HG02571 (cell line): ENCODE measurements around the gene LTV1.

ENCODE experiments used
- ATAC-seq: cut with Tn5 transposase; IDR thresholded peaks from one replicate; pipeline ENCODE4 v1.9.1; 2021; ENCODE audit warnings: mild to moderate bottlenecking, moderate library complexity; ENCODE audit not compliant: unreplicated experiment

LTV1 gene

DNA sequence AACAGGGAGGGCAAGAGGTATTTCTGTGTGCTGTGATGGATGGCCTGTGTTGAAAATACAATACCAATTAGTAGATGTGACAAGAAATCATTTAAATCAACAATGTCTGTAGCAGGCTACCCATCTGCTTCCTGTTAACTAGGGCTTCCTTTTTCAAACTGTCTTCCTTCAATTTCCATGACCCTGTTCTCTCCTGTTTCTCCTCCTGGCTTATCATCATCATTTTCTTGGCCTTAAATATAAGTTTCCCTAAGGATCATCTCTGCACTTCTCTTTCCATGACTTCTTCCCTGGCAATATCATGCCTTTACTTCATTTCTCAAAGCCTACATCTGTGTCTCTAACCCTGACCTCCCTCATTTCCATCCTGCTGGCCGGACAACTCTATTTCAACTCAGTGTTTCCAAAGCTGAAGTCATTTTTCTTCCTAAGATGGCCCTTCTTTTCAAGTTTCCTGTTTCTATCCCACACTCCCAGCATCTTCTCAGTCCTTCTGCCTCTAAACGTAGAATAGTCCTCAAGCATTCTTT lies 39.3 kb downstream of the LTV1 start:
- ATAC-seq, result no peak

DNA sequence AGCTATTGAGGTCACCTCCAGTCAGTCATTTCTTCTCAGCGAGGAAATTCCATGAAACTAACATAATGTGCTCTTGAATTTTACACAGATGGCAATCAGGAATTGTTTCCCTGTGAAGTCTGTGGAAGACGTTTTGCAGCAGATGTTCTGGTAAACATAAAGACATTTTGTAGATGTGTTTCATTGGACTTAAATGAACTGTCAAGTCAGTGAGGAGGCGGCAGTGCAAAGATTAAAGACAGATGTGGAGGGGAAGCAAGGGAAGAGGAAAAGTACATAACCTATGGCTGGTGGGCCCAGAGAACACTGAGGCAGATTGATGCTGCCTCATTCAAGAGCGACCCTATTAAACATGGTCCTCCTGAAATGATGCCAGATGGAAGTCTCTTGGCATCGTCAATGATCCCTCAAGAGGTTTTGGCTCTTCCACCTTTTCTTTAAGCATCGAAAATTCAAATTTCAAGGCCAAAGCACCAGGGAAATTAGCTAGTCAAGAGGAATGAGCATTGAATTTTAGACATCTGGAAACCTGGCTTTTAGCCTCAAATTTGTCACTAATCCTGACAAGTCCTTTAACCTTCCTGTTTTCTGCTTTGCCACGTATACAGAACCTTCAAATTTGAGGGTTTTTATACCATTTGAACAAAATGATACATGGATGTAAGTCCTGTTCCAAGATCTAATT lies 41.2 kb downstream of the LTV1 start:
- ATAC-seq, result no peak

- ATAC-seq, result no peak
These were observed 42.0 kb downstream of the LTV1 start for GRCh38 chr6:143885116-143885515.

- ATAC-seq, result no peak
These were observed 51.5 kb downstream of the LTV1 start for GRCh38 chr6:143894655-143895054.

DNA sequence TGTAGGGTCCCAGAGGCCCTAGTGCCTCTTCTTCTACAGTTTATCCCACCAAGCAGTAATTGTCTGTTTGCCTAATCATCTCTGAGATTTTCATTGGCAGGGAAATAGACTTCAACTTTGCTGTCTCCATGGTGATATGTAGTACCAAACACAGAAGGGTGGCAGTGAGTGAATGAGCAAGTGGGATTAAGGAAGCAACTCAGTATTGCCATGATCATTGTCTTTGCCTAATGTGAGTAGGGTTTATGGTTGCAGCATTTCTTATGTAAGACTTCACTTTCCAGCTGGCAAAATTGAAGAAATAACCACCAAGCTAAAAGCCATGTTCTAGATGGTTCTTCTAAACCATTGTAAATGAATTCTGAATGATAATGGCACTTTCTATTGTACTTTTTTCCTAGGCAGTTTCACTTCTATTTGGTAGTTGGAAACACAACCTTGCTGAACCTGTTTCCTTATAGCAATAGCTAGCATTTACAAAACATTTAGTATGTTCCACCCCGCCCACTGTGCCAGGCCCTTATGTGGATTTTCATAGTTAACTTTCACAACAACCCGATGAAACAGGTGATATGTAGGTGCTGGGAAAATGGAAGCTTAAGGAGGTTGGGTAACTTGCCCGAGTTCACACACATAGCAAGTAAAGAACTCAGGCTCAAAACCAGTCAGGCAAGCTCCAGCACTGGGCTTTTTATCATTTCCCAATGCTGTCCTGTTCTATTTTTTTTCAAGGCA lies 53.2 kb downstream of the LTV1 start:
- ATAC-seq, result no peak

- ATAC-seq, result no peak
These were observed 57.2 kb downstream of the LTV1 start for GRCh38 chr6:143900358-143900757.

GRCh38 chr6:143901885-143902750 lies 59.0 kb downstream of the LTV1 start:
- peak; percentile 97 for ATAC-seq

DNA sequence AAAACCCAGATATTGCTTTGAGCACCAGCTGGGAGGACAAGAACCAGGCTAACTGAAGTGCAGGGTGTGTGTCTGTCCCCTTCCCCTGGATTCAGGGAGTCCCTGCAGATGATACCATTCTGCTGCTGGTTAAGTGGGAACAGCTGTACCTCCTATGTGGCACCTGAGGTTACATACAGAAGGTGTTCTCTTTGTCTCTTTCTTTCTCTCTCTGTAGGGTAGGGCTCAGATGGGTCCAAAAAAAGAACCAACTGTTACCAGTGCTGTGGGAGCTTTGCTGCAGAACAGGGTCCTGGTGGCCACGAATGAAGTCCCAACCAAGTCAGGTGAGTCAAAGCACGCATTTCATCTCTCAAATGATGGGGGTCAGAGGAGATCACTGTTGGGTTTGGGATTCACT lies 59.7 kb downstream of the LTV1 start:
- no peak for ATAC-seq

GRCh38 chr6:143911028-143911427 lies 67.9 kb downstream of the LTV1 start:
- no peak for ATAC-seq

- no peak for ATAC-seq
These were observed 69.5 kb downstream of the LTV1 start for GRCh38 chr6:143912671-143913070.
